ENCODE measurements around the gene PARP4.
"Not testable (repeated sequence)": the region's sequence is repeated elsewhere in the genome, so short reads cannot be mapped to it uniquely, and the experiment has no call there.

DNA sequence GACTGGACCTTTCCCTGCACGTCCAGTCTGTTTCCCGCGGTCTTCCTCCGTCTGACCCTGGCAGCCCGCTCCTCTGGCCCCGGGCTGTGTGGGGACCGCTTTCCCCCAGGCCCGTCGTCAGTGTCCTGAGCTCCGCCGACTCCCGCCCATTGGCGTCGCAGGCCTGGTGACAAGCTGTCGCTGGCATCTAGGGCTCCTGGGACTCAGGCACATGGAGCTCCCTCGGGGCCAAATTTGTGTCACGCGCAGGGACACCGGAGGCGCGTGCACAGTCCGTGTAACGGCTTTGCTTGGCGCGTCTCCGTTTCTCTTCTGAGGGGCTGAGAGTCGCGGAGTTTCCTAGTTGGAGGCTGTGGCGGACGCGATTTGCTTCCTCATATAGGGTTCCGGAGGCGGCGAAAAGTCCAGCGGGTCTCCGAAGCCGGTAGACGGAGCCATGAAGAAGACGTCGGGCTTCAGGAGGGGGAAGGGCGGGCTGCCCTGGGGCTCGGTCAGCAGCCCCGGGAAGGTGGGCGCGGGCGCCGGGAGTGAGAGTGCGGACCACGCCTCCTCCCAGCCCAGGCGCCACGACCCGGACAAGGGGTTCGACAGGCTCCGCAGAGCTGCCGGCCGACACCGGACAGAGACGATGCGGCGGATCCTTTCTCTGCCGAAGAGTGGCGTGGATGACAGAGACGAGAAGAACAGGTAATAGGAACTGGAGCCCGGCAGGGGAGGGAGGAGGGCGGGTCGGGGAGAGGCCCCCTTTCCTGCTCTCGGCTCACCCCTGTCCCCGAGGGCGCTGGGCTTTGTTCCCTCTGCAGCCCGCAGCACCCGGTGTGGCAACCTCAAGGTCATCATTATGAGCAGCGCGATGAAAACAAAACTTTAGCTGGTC lies 29.1 kb upstream of the PARP4 start:
- TF ChIP-seq, protein P1, sequence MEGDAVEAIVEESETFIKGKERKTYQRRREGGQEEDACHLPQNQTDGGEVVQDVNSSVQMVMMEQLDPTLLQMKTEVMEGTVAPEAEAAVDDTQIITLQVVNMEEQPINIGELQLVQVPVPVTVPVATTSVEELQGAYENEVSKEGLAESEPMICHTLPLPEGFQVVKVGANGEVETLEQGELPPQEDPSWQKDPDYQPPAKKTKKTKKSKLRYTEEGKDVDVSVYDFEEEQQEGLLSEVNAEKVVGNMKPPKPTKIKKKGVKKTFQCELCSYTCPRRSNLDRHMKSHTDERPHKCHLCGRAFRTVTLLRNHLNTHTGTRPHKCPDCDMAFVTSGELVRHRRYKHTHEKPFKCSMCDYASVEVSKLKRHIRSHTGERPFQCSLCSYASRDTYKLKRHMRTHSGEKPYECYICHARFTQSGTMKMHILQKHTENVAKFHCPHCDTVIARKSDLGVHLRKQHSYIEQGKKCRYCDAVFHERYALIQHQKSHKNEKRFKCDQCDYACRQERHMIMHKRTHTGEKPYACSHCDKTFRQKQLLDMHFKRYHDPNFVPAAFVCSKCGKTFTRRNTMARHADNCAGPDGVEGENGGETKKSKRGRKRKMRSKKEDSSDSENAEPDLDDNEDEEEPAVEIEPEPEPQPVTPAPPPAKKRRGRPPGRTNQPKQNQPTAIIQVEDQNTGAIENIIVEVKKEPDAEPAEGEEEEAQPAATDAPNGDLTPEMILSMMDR (IDR thresholded peaks at IDR 0.05 in 4 of 5, conservative IDR thresholded peaks at IDR 0.05 in 1 of 5), result not testable (repeated sequence)
- TF ChIP-seq POLR2A (IDR thresholded peaks at IDR 0.05), result not testable (repeated sequence)

Measured in gastrocnemius medialis (tissue), 4 donors.